Peyer's patch (tissue), 4 donors: ENCODE data around the gene MED20.

Experiments
- POLR2A ChIP-seq, 2 donors: fragments of 450-650 bp; IDR thresholded peaks; one replicate each; pipeline ENCODE4 v1.5.1; 2017; ENCODE audit warnings: antibody characterized with exemption in 2 of 2, mild to moderate bottlenecking in 2 of 2, moderate library complexity in 2 of 2
- TF ChIP-seq, protein P1 (sequence below), 6 experiments: fragments of 450-650 bp in 4 of 6; fragments of 200-600 bp in 2 of 6; sonication (generic) in 1 of 6; IDR thresholded peaks; one replicate each; pipeline ENCODE4 v1.5.1; 2017 to 2019; ENCODE audit warnings: antibody characterized with exemption in 6 of 6, mild to moderate bottlenecking in 3 of 6, moderate library complexity in 1 of 6

DNA sequence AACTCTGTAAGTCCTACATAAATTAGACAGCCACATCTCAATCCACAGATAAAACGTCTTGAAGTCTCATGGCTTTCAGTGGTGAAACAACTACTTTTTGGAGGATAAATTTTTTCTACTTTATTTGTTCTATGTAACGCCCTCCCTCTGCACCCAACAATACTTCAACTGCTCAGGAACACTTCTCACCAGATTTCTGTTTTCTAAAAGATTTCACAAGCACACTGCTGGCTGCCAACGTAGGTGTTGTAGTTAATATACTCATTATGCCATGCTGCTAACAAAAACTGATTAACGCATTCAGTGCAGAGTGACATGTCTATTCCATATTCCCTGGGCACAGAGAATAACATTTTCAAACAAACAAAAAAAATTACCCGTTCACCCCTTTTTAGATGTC is 36.0 kb downstream of the MED20 start:
- no peak for TF ChIP-seq POLR2A (IDR thresholded peaks at IDR 0.05)
- TF ChIP-seq, protein P1, sequence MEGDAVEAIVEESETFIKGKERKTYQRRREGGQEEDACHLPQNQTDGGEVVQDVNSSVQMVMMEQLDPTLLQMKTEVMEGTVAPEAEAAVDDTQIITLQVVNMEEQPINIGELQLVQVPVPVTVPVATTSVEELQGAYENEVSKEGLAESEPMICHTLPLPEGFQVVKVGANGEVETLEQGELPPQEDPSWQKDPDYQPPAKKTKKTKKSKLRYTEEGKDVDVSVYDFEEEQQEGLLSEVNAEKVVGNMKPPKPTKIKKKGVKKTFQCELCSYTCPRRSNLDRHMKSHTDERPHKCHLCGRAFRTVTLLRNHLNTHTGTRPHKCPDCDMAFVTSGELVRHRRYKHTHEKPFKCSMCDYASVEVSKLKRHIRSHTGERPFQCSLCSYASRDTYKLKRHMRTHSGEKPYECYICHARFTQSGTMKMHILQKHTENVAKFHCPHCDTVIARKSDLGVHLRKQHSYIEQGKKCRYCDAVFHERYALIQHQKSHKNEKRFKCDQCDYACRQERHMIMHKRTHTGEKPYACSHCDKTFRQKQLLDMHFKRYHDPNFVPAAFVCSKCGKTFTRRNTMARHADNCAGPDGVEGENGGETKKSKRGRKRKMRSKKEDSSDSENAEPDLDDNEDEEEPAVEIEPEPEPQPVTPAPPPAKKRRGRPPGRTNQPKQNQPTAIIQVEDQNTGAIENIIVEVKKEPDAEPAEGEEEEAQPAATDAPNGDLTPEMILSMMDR (IDR thresholded peaks at IDR 0.05) = no peak
